Measurements from ENCODE around the gene SRMS.

- TF ChIP-seq CTCF (IDR thresholded peaks at IDR 0.05) (no peak), POLR2AphosphoS5 (IDR thresholded peaks at IDR 0.05; ENCODE audit: insufficient read depth in 1 of 2, low read depth in 1 of 2) (no peak)
Measured at GRCh38 chr20:63566395-63567135, 19.0 kb upstream of the SRMS start.
